PC-9 (cell line): ENCODE results near the gene ARHGAP35. TPM values are rescaled to one million over a fixed set of nuclear protein-coding genes. Genes with fewer than 3 reads are reported as not detected.

Source experiments
- BruUV-seq: library from RNA; stranded (reverse); fragments of 400-500 nt; replicated peaks from 2 replicates; lab custom pipeline; 2021; lab: Mats Ljungman, UMichigan
- CTCF ChIA-PET: fragments of 300-600 bp; sonication (Branson Sonifier 250); formaldehyde crosslinking; loops from one replicate; lab custom pipeline; 2022; ENCODE audit warnings: antibody characterized with exemption; lab: Charles Lee
- POLR2A ChIA-PET: fragments of 300-600 bp; sonication (Branson Sonifier 250); formaldehyde crosslinking; loops from one replicate; lab custom pipeline; 2022; ENCODE audit warnings: antibody characterized with exemption; ENCODE audit not compliant: unreplicated experiment; lab: Charles Lee
- DNase-seq, 2 experiments: peaks; one replicate each; pipeline versions ENCODE4 v3.0.0 to v3.0.0-alpha.2; 2015 to 2022; ENCODE audit warnings: mixed read lengths in 1 of 2
- H2AFZ ChIP-seq: fragments of 200-600 bp; sonication (generic); 2 replicates; pipeline ENCODE4 v1.8.1; 2017; ENCODE audit warnings: antibody characterized with exemption
- H3F3A ChIP-seq: fragments of 200-600 bp; sonication (generic); 2 replicates; pipeline ENCODE4 v1.8.1; 2017; ENCODE audit warnings: antibody characterized with exemption, mild to moderate bottlenecking, low read depth; ENCODE audit not compliant: insufficient read depth
- H3K27ac ChIP-seq: fragments of 200-600 bp; sonication (generic); 2 replicates; pipeline ENCODE4 v1.6.1; 2016; ENCODE audit warnings: mixed run types
- H3K27me3 ChIP-seq: fragments of 200-600 bp; sonication (generic); 2 replicates; pipeline ENCODE4 v1.6.1; 2016; ENCODE audit warnings: low read depth, mixed run types; ENCODE audit not compliant: insufficient read depth
- H3K36me3 ChIP-seq: fragments of 200-600 bp; sonication (generic); 2 replicates; pipeline ENCODE4 v1.6.1; 2016; ENCODE audit warnings: low read depth, mixed run types
- H3K4me1 ChIP-seq: fragments of 200-600 bp; sonication (generic); replicated peaks from 2 replicates; pipeline ENCODE4 v1.6.1; 2016; ENCODE audit warnings: mixed run types; ENCODE audit not compliant: insufficient read depth
- H3K4me2 ChIP-seq: fragments of 200-600 bp; sonication (generic); 2 replicates; pipeline ENCODE4 v1.6.1; 2017; ENCODE audit warnings: mixed run types
- H3K4me3 ChIP-seq: fragments of 200-600 bp; sonication (generic); 2 replicates; pipeline ENCODE4 v1.6.1; 2016; ENCODE audit warnings: mixed run types
- H3K79me2 ChIP-seq: fragments of 200-600 bp; sonication (generic); 2 replicates; pipeline ENCODE4 v1.6.1; 2017; ENCODE audit warnings: low read depth, mixed run types
- H3K9me2 ChIP-seq: fragments of 200-600 bp; sonication (generic); 2 replicates; pipeline ENCODE4 v1.8.1; 2017; ENCODE audit warnings: mild to moderate bottlenecking; ENCODE audit not compliant: insufficient read depth
- H3K9me3 ChIP-seq: fragments of 200-600 bp; sonication (generic); 2 replicates; pipeline ENCODE4 v1.8.1; 2016; ENCODE audit warnings: low read depth; ENCODE audit not compliant: insufficient read depth
- H4K20me1 ChIP-seq: fragments of 200-600 bp; sonication (generic); 2 replicates; pipeline ENCODE4 v1.8.1; 2017; ENCODE audit not compliant: insufficient read depth
- CTCF ChIP-seq: fragments of 200-600 bp; sonication (generic); conservative IDR thresholded peaks from 2 replicates; pipeline ENCODE4 v1.6.1; 2017; ENCODE audit warnings: mixed run types, antibody characterized with exemption, mild to moderate bottlenecking, moderate library complexity
- EZH2 ChIP-seq: fragments of 200-600 bp; sonication (generic); IDR thresholded peaks from 2 replicates; pipeline ENCODE4 v1.8.0; 2017; ENCODE audit warnings: antibody characterized with exemption, low read depth
- intact Hi-C: fragments of 100-400 bp; cut with micrococcal nuclease; formaldehyde crosslinking; loops from one replicate; pipeline ENCODE4 v1.10.0; 2022; ENCODE audit not compliant: unreplicated experiment
- total RNA-seq: library from RNA; stranded (reverse); gene quantifications from 2 replicates; pipeline ENCODE4 v1.2.3, GENCODE V29; 2021

Gene ARHGAP35
- total RNA-seq, 1 experiment from 2014 or later: 104 TPM

- no peaks in the 10 kb centered on the region for H3K9me2 ChIP-seq
- no peaks in the 10 kb centered on the region for H4K20me1 ChIP-seq
- H3K27ac ChIP-seq: no peak overlapping the region
- H3K4me2 ChIP-seq: no peak overlapping the region
- BruUV-seq: no TSS peak
- intact Hi-C loops: loop anchor here (1.0 to 10.0 kb wide), 2 partner anchors 135 to 268 kb away; no protein-coding TSS in a partner anchor
- TF ChIP-seq CTCF: peak; percentile 68
- no peak for TF ChIP-seq EZH2
- peaks cover 14% of the 10 kb centered on the region for H3K4me1 ChIP-seq
- H3F3A ChIP-seq: peaks cover 25% of the 10 kb centered on the region
- H3K27me3 ChIP-seq: no peaks in the 10 kb centered on the region
- H3K79me2 ChIP-seq: peaks cover 9% of the 10 kb centered on the region; the same call in 1 of the 2 replicates
- CTCF ChIA-PET: interaction anchor here (0.7 to 1.4 kb wide), 6 partner anchors 12 to 157 kb away, joined by 3 to 10 read pairs (median 3); no protein-coding TSS in a partner anchor
- POLR2A ChIA-PET: no interaction called here
- no peak overlapping the region for H2AFZ ChIP-seq
- H3K9me3 ChIP-seq: no peaks in the 10 kb centered on the region
- H3K4me3 ChIP-seq: no peak overlapping the region
- no peaks in the 10 kb centered on the region for H3K36me3 ChIP-seq
- peak; percentile 80 to 89 for DNase-seq
Measured at GRCh38 chr19:46856062-46857022, 4.5 kb upstream of the ARHGAP35 start.

- Histone ChIP-seq H3K27ac (peak overlapping the region; percentile 52), H4K20me1 (peaks cover 10% of the 10 kb centered on the region), H3K4me1 (peaks cover 41% of the 10 kb centered on the region), H3K9me2 (no peaks in the 10 kb centered on the region), H3K27me3 (no peaks in the 10 kb centered on the region), H3K36me3 (no peaks in the 10 kb centered on the region), H3K4me3 (peak overlapping the region; percentile 55), H2AFZ (peak overlapping the region; percentile 82), H3K9me3 (no peaks in the 10 kb centered on the region), H3K79me2 (peaks cover 40% of the 10 kb centered on the region), H3F3A (peaks cover 49% of the 10 kb centered on the region), H3K4me2 (peak overlapping the region; percentile 92)
- ChIA-PET CTCF (no interaction called here), POLR2A (interaction anchor here (0.7 kb wide), 1 partner anchor 397 kb away, joined by 4 read pairs; no protein-coding TSS in a partner anchor)
- no peak for DNase-seq
- BruUV-seq: TSS peak; percentile 27
- TF ChIP-seq EZH2 (no peak), CTCF (no peak)
- intact Hi-C loops: loop anchor here (1.0 to 10.0 kb wide), 4 partner anchors 9 to 265 kb away; partner anchors contain the start of gene AP2S1
Measured at GRCh38 chr19:46859637-46860124, 1.1 kb upstream of the ARHGAP35 start.

- Histone ChIP-seq H3K4me2 (peak overlapping the region; percentile 92), H3K36me3 (no peaks in the 10 kb centered on the region), H3K4me3 (peak overlapping the region; percentile 79), H3K4me1 (peaks cover 47% of the 10 kb centered on the region), H3K9me3 (no peaks in the 10 kb centered on the region), H3K27me3 (no peaks in the 10 kb centered on the region), H3F3A (peaks cover 55% of the 10 kb centered on the region), H4K20me1 (peaks cover 14% of the 10 kb centered on the region), H3K9me2 (no peaks in the 10 kb centered on the region), H3K27ac (peak overlapping the region; percentile 87), H2AFZ (peak overlapping the region; percentile 92), H3K79me2 (peaks cover 46% of the 10 kb centered on the region)
- peak; percentile 96 to 99 for DNase-seq
- intact Hi-C loops: loop anchor here (1.0 to 5.0 kb wide), 3 partner anchors 10 to 117 kb away; partner anchors contain the start of gene AP2S1
- no TSS peak for BruUV-seq
- TF ChIP-seq CTCF: no peak
- no peak for TF ChIP-seq EZH2
- ChIA-PET POLR2A (interaction anchor here (0.7 kb wide), 1 partner anchor 396 kb away, joined by 4 read pairs; no protein-coding TSS in a partner anchor), CTCF (interaction anchor here (0.7 kb wide), 1 partner anchor 608 kb away, joined by 9 read pairs; no protein-coding TSS in a partner anchor)
Measured at GRCh38 chr19:46860125-46860845, 512 bp upstream of the ARHGAP35 start.
